Measurements from ENCODE around the gene KIAA1614.

Gene KIAA1614

GRCh38 chr1:180941518-180942275 lies 29.0 kb downstream of the KIAA1614 start:
- Histone ChIP-seq H3K27ac (no peak overlapping the region), H3K4me3 (no peak overlapping the region)
- TF ChIP-seq, protein P1, sequence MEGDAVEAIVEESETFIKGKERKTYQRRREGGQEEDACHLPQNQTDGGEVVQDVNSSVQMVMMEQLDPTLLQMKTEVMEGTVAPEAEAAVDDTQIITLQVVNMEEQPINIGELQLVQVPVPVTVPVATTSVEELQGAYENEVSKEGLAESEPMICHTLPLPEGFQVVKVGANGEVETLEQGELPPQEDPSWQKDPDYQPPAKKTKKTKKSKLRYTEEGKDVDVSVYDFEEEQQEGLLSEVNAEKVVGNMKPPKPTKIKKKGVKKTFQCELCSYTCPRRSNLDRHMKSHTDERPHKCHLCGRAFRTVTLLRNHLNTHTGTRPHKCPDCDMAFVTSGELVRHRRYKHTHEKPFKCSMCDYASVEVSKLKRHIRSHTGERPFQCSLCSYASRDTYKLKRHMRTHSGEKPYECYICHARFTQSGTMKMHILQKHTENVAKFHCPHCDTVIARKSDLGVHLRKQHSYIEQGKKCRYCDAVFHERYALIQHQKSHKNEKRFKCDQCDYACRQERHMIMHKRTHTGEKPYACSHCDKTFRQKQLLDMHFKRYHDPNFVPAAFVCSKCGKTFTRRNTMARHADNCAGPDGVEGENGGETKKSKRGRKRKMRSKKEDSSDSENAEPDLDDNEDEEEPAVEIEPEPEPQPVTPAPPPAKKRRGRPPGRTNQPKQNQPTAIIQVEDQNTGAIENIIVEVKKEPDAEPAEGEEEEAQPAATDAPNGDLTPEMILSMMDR (IDR thresholded peaks at IDR 0.05), result no peak
- DNase-seq (ENCODE audit: low spot score), result no peak

DNA sequence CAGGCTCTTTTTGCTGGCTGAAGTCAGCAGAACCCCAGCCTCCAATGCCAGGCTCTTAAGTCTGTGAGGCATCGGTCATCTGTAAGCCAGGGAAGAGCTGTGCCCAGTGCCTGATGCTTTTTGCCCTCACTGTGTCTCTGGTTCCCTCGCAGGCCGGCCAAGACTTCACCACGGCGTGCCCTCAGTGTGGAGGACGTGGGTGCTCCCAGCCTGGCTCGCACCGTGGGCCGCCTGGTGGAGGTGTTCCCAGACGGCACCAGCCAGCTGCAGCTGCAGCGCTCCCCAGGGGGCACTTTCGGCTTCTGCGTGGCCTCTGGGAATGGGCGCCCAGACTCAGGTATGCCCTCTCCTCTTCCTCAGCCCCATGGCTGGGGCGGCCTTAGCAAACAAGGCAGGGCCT lies 32.5 kb downstream of the KIAA1614 start:
- H3K27ac ChIP-seq, result no peak overlapping the region
- TF ChIP-seq, protein P1 (IDR thresholded peaks at IDR 0.05), result no peak
- no peak for DNase-seq (ENCODE audit: low spot score)
- H3K4me3 ChIP-seq, result no peak overlapping the region

- TF ChIP-seq, protein P1 (IDR thresholded peaks at IDR 0.05), result no peak
- no peak overlapping the region for H3K4me3 ChIP-seq
- DNase-seq (ENCODE audit: low spot score), result no peak
- H3K27ac ChIP-seq, result no peak overlapping the region
These were observed 32.9 kb downstream of the KIAA1614 start for GRCh38 chr1:180945551-180945950.

DNA sequence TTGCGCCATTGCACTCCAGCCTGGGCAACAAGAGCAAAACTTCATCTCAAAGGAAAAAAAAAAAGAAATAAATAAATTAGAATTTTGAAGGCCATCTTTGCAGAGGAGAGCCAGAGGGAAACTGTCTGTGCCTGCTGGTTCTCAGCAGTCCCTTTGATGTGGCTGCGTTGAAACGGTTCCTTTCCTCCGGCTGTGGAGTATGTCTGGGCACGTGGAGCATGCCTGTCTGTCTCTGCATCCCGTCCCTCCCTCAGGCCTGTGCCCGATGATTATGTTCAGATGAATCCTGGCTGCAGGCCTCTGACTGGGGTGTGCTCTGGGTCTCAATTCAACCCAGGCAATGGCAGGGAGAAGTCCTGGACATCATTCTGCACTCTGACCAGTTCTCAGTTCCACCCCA lies 33.4 kb downstream of the KIAA1614 start:
- H3K4me3 ChIP-seq, result no peak overlapping the region
- DNase-seq (ENCODE audit: low spot score), result no peak
- TF ChIP-seq, protein P1 (IDR thresholded peaks at IDR 0.05), result no peak
- no peak overlapping the region for H3K27ac ChIP-seq

GRCh38 chr1:180946541-180947498 lies 34.1 kb downstream of the KIAA1614 start:
- no peak overlapping the region for H3K27ac ChIP-seq
- TF ChIP-seq, protein P1 (IDR thresholded peaks at IDR 0.05), result no peak
- no peak overlapping the region for H3K4me3 ChIP-seq
- DNase-seq (ENCODE audit: low spot score), result no peak

DNA sequence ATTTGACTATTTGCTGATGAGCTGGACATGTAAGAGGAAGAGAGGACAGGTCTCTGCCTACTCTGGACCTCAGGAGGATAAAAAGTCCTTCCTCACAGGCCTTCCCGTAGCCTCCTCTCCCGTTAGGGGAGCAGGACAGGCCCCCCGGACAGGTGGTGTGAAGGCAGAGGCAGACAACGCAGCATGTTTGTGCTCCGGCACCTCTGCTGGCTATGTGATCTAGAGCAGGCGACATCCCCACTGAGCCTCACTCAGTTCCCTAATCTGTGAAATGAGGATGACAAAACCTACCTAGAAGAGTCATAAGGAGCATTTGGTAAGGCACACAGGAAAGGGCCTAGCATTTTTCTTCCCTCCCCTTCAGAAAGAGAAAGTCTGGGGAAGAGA lies 34.8 kb downstream of the KIAA1614 start:
- TF ChIP-seq, protein P1 (IDR thresholded peaks at IDR 0.05), result no peak
- no peak for DNase-seq (ENCODE audit: low spot score)
- H3K4me3 ChIP-seq, result no peak overlapping the region
- H3K27ac ChIP-seq, result no peak overlapping the region
